ENCODE data around the gene CLDN9.

The CLDN9 gene

DNA sequence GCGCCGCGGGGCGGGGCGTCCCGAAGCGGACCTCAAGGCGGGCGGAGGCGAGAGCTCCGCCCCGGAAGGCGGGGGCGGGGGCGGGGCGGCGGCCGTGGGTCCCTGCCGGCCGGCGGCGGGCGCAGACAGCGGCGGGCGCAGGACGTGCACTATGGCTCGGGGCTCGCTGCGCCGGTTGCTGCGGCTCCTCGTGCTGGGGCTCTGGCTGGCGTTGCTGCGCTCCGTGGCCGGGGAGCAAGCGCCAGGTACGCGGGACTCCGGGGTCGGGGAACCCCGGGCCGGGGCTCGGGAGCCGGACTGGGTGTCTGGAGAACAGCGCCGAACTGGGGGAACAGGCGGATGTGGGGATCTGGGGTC lies 7.5 kb downstream of the CLDN9 start, which contains the start of gene TNFRSF12A:
Gene TNFRSF12A, plus strand, starts transcription at position 122 of the 357 bp plus-strand sequence. Its CDS starts 30 bp downstream, at position 152.
- DNase-seq, result peak; percentile 74

DNA sequence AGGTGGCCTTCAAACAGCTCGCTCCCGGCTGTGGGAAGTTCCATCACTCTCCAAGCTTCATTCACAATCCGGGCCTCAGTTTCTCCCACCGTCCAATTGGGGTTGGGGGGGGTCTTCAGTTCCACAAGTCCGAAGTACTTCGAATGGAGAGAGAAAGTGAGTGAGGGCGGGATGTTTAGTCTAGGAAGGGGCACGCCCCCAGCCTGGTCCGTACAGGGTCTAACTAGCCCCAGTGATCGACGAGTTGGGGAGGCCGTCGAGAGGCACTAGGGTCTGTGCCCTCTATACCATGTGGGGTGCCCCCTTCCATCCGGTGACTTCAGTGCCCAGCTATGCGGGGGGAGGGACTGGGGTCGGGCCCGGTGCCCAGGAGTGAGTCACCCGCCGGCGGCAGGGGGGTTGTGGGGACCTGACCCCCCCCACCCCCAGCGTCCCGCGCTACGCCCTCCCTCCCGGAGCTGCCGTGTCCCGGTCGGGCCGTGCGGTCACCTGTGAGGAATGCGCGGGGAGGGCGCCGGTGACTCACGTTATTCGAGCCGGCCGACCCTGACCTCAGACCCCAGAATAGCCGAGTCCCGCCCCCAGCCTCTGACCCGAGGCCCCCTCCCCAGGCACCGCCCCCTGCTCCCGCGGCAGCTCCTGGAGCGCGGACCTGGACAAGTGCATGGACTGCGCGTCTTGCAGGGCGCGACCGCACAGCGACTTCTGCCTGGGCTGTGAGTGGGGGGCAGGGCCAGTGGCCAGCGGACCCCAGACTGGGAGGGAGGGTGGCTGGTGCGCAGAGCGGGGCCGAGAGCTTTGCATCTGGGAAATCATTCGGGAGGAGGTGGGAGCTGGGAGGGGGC lies 8.1 kb downstream of the CLDN9 start:
- DNase-seq, result peak; percentile 71

DNA sequence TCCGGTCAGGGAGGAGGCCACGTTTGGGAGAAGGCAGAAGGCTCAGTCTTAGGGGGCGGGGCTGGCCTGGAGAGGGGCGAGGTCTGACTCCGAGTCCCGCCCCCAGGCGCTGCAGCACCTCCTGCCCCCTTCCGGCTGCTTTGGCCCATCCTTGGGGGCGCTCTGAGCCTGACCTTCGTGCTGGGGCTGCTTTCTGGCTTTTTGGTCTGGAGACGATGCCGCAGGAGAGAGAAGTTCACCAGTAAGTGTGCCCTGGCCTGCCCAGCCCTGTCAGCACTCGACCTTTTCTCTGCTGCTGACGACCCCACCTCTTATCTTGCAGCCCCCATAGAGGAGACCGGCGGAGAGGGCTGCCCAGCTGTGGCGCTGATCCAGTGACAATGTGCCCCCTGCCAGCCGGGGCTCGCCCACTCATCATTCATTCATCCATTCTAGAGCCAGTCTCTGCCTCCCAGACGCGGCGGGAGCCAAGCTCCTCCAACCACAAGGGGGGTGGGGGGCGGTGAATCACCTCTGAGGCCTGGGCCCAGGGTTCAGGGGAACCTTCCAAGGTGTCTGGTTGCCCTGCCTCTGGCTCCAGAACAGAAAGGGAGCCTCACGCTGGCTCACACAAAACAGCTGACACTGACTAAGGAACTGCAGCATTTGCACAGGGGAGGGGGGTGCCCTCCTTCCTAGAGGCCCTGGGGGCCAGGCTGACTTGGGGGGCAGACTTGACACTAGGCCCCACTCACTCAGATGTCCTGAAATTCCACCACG lies 8.9 kb downstream of the CLDN9 start:
- peak; percentile 66 for DNase-seq

DNA sequence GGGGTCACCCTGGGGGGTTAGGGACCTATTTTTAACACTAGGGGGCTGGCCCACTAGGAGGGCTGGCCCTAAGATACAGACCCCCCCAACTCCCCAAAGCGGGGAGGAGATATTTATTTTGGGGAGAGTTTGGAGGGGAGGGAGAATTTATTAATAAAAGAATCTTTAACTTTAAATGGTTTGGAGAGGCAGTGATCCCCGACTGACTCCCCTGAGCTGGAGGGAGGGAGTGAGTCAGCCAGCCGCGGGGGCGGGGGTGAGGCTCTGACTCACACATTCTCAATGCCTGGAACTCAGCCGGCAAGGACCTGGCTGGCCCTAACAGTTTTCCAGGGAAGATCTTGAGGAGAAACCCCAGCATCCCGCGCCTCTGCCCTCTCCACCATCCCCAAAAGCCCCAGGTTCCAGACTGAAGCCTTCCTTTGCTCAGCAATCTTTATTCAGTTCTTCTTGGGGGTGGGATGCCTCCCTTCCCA lies 9.5 kb downstream of the CLDN9 start:
- DNase-seq, result peak; percentile 68

DNA sequence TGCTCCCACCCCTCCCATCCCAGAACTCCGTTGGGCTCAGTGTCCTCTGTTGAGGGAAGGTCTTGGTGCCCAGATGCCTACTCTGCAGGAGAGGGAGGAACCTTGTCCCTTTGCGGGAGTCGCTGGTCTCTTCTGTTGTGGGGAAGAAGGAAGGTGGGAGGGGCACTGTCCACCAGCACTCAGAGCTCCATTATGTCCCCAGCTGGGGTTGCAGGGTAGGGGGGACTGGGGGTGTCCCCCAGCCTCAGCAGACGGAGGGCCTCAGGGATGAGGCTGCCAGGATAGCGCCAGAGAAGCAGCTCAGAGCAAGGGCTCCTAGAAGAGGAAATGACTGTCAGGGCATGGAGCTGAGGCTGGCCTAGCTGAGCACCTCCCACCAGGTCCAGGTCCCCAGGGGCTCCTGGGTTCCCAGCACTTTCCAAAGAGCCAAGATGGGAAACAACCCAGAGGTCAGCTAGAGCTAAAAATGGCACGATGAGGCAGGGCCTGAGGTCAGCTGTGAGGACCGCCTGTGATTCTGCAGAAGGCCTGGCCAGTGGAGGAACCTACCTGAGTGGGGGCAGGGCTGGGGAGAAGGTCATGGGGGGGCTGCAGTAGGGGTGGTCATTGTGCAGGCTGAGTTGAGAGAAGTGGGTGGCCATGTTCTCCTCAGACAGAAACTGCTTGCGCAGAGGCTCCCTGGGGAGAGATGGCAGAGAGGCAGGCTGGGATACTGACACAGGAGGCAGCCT lies 10.1 kb downstream of the CLDN9 start:
- no peak for DNase-seq

DNA sequence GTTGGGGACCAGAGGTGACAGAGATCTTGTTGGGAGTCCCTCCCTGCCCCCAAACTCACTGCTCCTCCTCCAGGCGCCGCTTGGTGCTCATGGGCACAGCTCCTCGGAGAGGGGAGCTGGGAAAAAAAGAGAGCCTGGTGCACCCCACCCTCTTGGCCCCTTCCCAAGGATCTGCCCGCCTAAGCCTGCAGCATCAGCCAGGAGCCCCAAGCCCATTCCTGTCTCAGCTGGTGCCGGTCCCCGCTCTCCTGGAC lies 10.6 kb downstream of the CLDN9 start:
- DNase-seq, result no peak

DNA sequence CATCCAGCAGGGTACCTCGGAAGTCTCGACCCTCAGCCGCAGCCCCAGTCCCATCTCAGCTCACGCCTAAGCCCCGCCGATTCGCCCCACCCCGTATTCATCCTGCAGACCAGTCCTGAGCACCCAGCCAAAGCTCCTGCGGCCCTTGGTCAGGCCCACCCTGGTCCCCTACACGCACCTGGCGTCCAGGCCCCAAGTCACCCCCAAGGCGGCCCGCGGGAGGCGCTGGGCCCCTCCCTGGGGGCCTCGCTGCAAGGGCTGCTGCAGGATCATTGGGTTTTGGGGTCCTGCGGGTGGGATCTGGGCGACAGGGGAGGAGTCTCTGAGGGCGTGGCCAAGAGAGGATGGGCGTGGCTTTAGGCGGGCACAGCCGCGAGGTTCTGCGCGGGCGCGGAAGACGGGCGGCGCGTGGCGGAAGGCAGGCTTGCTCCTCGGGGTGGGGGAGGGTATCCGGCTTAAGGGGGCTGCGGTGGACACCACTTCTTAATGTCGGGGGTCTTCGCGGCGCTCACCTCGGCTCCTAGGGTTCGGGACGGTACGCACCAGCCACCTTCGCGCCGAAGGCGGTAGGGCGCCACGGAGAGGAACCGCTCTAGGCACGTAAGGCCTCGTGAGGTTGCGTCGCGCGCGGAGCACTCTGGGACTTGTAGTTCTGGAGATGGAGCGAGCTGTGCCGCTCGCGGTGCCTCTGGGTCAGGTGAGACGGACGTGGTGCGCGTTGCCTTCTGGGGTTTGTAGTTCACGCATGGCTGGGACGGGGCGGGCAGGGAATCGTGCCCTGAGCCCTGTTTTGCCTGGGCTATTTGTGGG lies 11.2 kb downstream of the CLDN9 start, which contains the start of the genes HCFC1R1 and THOC6:
Gene HCFC1R1, minus strand, starts transcription at position 274 of the 810 bp plus-strand sequence. Its CDS starts 1 bp downstream, at position 273.
Gene THOC6, plus strand, starts transcription at position 367 of the 810 bp plus-strand sequence. Its CDS starts 292 bp downstream, at position 659.
- peak; percentile 96 for DNase-seq

DNA sequence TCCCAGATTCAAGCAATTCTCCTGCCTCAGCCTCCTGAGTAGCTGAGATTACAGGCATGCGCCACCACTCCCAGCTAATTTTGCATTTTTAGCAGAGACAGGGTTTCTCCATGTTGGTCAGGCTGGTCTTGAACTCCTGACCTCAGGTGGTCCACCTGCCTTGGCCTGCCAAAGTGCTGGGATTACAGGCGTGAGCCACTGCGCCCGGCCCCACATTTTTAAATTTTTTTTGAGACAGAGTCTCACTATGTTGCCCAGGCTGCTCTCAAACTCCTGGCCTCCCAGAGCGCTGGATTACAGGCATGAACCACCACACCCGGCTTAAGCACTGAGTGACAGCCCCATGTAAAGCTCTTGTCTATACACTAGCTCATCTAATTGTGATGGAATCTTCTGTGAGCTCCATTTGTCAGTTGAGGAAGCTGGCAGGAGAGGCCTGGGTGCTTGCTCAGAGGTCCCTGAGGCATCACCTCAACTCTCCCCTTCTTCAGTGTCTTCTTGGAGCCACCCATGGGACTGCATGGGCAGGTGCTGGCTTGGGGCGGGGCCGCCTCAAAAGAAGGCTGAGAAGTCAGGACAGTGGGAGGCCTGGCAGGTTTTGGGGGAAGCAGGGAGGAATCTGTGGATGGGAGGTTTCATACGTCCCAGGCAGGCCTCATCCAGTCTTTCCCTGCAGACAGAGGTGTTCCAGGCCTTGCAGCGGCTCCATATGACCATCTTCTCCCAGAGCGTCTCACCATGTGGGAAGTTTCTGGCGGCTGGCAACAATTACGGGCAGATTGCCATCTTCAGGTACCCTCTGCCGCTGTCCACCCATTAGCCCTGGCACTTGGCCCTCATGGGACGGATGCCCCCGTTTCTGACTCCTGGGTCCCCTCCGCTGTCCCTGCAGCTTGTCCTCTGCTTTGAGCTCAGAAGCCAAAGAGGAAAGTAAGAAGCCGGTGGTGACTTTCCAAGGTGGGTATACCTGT lies 12.6 kb downstream of the CLDN9 start:
- no peak for DNase-seq

DNA sequence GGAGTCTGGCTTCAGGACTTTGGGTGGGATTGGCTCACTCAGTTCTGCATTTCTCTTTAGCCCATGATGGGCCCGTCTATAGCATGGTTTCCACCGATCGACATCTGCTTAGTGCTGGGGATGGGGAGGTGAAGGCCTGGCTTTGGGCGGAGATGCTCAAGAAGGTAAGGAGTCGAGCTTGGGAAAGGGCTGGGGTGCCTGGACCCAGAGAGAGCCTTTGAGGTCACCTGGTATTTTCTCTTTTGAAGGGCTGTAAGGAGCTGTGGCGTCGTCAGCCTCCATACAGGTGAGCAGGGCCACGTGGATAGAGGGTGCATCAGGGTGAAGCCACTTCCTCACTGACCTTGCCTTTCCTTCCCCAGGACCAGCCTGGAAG lies 13.3 kb downstream of the CLDN9 start:
- no peak for DNase-seq

DNA sequence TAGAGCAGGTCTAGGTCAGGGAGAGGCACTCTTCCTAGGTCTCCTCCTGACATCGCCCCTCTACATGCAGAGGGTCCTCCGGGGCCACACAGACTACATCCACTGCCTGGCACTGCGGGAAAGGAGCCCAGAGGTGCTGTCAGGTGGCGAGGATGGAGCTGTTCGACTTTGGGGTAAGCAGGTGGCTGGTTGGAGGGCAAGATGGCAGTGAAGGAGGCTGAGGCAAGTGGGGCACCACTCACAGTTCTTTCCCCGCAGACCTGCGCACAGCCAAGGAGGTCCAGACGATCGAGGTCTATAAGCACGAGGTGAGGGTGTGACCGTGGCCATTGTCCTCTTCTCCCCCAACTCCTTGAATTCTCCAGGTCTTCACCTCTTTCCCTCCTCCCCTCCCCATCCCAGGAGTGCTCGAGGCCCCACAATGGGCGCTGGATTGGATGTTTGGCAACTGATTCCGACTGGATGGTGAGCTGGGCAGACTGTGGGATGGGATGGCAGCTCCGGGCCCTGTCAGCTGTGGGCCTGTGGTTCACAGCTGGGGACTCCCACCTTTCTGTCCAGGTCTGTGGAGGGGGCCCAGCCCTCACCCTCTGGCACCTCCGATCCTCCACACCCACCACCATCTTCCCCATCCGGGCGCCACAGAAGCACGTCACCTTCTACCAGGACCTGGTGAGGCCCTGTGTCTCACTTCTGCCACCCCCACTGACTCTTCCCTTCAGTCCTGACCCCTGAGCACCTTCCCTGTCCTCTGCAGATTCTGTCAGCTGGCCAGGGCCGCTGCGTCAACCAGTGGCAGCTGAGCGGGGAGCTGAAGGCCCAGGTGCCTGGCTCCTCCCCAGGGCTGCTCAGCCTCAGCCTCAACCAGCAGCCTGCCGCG lies 14.1 kb downstream of the CLDN9 start:
- no peak for DNase-seq

DNA sequence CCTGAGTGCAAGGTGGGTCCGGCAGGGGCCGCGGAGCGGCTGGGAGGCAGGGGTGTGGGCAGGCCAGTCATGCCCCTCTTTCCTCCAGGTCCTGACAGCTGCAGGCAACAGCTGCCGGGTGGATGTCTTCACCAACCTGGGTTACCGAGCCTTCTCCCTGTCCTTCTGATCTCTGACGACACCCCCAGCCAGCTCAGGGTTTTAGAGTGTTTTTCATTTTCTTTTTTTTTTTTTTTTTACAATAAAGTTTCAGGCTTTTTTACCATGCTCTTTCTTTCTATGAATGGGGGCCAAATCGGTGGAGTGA lies 14.7 kb downstream of the CLDN9 start:
- no peak for DNase-seq

DNA sequence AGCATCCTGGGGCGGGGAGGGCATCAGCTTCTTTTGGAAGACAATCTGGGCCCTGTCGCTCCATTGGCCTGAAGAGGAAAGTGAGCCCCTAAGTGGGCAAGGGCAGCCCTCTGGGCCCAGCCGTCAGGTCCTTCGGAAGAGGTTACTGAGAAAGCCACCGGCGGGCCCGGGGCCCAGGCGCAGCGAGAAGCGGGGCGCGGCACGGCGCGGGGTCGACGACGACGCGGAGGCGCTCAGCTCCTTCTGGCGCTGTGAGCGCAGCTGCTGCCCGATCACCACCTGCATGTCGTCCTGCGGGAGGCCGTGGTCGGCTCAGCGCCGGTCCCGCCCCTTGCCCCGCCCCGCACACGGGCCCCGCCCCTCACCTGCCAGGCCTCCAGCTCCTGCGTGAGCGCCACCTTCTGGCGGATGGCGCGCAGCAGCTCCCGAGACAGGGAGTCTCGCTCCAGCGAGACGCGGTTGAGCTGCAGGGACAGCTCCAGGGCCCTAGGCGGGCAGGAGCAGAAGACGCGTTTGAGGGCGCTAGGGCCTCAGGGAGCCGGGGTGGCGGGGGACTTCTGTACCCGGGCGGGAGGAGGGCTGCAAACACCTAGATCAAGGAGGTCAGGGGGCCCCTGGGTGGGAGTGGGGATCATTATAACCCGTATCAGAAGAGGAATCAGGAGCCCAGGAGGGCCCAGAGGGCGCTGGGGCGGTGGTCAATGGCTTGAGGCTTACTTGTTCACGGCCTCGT lies 15.4 kb downstream of the CLDN9 start:
- DNase-seq, result peak; percentile 89

DNA sequence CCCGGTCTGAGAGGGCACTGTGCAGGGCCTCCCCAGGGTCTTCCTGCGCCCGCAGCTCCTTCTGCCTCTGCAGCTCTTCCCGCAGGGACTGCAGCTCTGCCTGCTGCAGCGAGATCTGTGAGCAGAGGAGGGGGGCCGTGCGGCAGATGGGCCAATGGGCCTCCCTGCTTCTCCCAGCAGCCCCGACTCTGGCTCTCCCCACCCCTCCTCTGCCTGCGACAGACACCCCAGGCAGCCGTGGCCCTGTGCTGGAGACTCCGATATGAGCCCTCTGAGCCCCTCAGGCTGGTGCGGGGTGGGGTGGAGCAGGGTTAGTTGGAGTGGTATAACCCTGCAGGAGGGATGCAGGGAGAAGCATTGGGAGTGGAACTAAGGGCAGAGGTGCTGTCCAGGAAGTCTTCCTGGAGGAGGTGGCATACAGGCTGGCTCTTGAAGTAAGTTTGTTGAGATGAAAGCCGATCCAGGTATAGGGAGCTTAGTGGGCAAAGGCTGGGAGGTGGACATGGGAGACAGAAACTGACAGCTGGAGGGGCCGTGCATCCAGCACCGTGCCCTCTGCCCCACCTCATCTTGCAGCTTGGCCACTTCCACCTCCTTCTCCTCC lies 16.1 kb downstream of the CLDN9 start:
- DNase-seq, result no peak

DNA sequence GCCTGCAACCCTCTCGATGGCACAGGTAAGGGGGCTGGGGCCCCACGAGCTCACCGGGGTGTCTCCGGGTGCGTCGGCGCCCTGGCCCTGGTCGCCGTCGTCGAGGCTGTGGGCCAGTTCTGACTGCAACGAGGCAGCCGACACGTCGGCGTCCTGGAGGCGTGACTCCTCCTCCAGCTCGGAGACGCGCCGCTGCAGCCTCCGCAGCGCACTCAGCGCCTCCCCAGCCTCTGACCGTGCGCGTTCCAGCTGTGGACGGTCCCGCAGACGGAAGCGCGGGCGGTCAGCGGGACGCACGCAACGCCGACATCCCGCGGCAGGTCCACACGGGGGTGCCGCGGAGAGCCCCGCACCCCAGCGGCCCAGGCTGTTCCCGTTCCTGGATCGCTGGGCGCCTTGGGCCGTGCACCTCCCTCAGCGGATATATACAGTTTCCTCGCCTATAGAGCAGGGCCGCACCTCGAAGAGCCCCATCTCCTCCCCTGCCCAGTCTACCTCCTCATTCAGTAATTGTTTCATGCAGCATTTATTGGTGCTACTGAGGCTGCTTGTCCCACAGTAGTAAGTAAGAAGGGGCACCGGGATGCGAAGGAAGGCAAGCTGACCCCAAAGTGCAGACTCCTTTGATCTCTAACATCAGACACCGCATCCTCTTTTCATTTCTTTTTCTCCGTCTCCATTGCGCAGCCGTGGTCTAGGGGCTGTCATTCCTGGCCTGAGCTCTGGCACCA lies 16.9 kb downstream of the CLDN9 start:
- peak; percentile 42 for DNase-seq

DNA sequence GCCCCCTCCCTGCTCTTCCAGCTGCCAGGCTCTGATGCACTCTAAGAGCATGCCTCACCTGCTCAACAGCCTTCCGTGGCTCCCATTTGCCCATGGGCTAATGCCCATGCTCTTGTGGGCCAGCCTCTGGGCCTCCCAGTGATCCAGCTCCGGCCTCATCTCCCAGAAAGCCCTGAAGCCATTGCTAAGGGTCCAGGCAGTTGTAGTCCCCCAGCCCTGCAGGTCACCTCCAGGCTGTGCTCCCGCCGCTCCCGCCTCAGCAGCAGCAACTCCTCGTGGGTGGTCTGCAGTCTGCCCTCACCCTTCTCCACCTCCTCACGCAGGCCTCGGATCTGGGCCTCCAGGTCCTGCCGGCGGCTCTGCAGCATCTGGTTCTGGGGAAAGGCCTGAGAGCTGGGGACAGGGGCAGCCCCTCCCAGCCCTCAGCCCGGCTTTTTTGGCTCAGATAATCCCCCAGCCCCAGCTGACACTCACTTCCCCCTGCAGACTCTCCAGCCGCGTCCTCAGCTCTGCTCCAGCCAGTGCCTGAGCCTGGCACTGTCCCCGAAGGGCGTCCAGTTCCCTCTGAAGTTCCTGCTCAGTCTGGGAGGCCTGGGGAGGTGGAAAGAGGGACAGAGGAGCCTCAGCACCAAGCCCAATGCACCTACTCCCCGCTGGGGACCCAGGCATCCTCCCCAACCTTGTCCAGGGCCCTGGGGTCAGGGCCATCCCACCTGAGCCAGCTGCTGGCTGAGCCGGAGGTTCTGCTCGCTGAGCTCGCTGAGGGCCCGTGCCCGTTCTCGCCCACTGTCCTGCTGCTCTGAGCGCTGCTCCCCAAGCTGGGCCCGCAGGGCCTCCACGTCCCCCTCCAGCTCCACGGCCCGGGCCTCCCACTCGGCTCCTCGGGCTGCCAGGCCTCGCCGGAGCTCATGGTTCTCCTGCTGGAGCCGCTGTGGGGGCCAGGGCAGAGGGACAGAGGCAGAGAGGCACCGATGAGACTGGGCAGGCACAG lies 17.8 kb downstream of the CLDN9 start:
- DNase-seq, result no peak

DNA sequence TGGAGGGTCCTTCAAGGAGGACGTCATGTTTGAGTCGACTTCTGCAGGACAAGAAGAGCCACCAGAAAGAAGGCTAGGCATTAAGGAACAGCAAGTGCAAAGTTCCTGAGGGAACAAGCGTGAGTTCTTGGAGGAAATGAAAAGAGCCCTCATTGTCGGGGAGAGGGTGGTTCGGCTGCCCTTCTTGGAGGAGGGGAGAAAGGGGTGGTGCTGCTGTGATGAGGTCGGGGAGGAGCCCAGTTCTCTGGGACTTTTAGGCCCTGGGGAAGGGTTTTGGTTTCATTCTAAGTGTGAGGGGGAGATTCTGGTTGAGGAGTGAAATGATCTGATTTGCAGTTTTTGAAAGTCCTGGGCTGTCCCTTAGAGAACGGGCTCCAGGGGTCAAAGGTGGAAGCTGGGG lies 19.9 kb downstream of the CLDN9 start:
- DNase-seq, result no peak

DNA sequence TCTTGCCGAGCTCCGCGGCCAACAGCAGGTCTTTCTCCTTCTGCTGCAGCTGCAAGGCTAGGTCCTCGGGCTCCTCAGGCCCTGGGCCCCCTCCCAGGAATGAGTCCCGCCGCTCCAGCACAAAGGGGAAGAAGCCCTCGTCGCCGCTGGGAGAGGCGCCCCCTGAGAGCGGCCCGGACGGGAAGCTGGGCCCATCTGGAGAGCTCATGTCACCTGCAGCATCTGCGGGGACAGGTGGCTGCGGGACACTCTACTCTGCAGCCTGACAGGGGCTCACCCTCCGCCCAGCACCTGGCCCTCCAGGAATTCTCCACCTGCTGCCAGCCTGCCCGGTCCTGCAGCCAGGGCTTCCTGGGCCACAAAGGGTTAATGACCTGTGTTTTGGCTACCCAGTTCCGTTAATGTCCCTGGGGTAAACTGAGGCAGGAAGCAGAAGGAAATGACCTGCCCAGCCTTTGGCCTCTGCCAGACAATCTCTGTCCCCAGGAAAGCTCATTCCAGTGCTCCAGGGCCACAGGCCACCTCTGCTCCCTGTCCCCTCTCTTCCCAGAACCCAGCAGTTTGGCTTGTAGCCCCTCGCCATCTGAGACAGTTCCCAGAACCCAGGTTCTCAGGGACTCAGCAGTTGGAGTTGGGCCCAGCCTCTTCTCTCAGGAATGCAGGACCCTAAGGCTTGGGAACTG lies 22.7 kb downstream of the CLDN9 start:
- no peak for DNase-seq
